GM03348 (cell line): ENCODE data around the gene ZNF687.

Experiments
- DNase-seq: peaks from one replicate; pipeline ENCODE4 v3.0.0; 2012; ENCODE audit warnings: low spot score

ZNF687 gene

DNA sequence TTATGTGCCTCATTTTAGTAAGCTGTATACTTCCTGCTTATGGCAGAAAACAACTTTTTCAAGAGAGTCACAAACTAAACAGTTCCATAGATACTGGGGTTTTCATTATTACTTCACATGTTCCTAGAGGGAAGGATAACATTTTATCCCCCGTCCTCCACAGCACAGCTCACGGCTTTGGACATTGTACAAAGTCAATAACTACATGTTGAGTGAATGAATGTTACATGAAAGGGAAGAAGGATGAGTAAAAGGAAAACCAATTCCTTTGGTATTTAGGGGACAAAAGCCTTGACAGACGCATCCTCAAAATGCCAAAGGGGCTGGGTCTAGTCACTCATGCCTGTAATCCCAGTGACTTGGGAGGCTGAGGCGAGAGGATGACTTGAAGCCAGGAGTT is 30.3 kb downstream of the ZNF687 start:
- no peak for DNase-seq

DNA sequence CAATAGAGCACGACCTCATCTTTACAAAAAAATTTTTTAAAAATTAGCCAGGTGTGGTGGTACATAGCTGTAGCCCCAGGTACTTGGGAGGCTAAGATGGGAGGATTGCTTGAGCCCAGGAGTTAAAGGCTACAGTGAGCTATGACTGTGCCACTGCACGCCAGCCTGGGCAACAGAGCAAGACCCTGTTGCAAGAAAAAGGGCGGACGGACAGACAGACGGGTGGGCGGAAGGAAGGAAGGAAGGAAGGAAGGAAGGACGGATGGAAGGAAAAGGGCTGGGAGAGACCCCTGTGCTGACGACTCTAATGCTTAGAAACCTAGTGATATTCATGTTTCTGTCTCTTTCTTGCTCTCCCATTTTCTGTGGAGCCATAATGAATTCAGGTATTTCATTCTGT is 30.7 kb downstream of the ZNF687 start:
- no peak for DNase-seq

DNA sequence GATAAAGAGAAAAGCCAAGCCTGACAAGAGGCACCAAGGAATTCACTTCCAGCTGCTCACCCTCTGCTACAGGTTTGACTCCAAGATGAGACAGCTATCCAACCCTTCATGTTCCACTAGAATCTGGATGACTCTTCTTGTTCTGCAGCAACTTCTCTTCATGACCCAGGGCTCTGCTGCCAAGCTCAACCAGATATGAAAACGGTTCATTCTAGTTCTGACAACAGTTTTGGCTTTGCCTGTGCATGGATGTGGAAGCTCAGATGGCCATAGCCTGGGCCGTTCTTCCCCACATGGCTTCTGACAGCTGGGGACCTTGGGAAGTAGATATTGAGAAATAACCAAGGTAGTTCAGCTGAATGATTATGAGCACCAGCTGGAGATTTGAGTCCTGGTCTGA is 31.4 kb downstream of the ZNF687 start:
- no peak for DNase-seq

DNA sequence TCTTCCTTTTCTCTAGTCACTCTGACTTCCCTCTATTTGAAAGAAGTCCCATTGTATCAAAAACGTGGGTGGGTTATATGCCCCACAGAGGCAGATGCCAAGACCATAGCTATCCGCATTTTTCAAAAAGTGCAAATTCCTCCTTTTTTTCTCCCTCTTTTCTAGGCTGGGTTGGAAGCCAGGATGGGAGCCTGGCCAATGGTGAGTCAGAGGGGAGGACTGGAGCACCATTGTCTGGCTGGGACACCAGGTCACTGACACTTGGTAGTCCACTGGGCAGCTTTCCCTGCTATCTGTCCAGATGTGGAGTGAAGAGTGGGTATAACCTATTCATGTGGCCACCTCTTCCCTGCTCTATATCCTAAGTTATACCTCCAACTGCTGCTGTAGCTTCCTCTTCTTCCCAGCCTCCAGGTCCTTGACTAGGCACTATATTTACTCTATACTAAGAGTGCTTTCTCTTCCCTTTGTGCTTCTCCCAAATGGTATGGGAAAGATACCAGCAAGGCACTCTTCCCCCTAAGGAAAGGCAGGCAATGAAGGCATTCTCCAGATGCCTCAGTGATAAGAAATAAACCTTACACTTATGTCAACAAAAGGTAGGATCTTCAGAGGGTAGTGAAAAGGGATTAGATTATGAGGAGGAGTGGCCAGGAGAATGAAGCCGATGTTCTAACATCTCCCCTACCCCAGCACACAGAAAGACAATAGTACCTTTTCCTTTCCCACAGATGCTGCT is 32.2 kb downstream of the ZNF687 start:
- peak; percentile 90 for DNase-seq

DNA sequence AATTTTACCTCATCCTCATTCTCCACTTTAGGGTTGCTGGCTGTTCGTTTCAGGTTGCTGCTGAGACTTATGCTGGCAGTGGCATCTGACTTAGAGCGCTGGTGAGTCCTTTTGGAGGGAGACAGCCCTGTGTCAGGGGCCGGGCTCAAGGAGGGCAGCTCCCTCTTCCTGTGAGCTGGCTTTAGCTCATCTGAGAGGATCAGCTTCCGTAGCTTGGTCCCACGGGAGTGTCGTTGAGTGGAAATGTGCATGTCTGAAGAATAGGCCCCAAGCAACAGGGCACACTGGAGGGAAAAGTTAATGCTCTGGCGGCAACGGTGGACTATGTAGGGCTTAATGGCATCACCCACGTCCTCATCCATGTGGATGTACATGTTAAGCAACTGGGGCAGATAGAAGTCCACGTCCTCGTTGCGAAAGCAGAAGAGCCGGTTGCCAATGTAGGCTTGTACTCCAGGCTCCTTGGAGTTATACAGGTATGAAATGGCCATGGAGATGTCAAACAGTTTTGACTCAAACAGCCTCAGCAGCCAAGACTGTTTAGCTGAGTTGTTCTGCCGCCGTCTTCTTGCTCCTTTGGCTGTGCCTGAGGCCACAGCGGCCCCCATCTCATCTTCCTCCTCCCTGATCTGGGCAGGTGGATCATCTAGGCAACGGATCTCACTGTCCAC is 33.6 kb downstream of the ZNF687 start:
- DNase-seq = no peak

DNA sequence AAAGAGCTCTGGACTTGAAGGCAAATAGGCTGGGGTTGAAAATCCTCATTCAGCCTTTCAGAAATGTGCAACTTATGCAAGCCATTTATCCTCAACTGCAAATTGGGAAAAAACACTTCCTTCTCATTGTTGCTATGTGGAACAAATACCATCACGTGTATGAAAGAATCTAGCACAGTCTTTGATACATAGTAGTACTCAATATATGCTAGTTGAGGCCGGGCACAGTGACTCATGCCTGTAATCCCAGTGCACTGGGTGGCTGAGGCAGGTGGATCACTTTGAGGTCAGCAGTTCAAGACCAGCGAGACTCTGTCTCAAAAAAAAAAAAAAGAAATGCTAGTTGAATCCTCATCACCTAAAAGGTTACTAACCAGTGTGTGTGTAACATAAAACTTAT is 36.9 kb downstream of the ZNF687 start:
- DNase-seq = no peak

DNA sequence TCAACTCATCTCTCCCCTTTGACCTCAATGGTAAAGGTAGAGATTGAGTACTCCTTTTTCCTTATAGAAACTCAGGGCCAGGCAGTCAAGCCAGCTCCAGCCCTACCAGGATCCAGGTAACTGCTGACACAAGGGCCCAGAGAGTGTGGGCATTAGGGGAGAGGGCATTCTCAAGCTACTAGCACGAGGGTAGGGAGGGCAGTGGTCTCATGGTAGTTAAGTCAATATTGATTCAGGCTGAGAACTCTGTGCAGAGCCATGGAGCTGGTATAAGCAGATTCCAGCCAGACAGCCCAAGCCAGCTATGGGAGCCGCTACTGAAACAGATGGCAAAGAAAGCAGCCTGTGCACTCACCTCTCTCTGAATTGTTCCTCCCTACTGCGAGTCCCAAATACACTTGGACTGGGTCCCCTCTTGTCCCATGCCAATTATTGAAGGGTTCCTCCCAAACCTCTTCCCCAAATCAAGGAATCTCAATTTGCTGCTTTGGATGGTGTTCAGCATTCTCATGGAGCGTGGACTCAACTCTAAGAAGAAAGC is 42.4 kb downstream of the ZNF687 start:
- DNase-seq = no peak

DNA sequence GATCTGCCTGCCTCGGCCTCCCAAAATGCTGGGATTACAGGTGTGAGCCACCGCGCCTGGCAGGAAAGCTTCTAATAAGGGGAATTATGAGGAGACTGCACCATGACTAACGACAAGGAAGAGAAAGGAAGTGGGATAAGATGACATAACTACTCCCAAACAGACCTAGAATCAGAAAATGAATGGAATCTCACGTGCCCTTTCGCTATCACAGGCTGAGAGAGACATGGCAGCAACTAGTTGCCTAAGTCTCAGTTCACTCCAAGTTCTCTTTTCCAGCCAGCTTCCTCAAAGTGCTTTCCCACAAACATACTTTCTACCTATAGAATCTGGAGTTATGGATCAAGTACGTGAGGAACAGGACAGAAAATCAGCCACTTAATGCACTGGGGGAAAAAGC is 43.1 kb downstream of the ZNF687 start:
- DNase-seq = no peak

DNA sequence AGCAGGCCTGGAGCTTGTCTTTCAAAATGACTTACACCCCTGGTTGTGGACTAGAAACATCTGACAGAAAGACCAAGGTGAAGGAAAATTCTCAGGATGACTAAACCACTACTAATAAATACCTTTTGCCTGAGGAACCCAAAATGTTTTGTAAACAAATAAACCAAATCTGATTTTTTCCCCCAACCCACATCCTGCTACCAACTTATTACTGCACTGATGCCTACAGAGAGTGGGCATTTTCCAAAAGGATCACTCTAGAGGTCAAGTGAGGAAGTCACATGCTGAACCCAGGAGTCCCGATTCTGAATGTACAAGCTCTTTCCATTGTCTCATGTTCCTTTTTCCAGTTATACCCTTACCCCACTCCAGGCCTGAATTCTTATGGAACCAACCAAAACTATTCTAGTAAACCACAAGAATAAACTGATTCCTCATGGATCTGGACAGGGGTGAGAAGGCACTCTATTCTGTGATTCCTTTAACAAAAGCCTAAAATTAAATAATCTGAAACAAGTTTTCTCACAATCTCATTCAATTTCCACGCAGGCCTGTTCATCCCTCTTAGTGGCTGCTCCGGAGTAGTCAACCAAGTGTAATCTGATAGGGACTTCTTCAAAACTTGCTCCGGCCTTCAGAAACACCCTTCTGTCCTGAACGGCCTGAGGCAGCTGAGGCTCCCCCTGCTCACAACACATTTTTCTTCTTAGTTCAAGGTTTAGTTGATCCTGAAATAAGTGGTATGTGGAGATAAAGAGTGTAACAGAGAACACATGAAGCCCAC is 43.7 kb downstream of the ZNF687 start:
- DNase-seq = no peak

DNA sequence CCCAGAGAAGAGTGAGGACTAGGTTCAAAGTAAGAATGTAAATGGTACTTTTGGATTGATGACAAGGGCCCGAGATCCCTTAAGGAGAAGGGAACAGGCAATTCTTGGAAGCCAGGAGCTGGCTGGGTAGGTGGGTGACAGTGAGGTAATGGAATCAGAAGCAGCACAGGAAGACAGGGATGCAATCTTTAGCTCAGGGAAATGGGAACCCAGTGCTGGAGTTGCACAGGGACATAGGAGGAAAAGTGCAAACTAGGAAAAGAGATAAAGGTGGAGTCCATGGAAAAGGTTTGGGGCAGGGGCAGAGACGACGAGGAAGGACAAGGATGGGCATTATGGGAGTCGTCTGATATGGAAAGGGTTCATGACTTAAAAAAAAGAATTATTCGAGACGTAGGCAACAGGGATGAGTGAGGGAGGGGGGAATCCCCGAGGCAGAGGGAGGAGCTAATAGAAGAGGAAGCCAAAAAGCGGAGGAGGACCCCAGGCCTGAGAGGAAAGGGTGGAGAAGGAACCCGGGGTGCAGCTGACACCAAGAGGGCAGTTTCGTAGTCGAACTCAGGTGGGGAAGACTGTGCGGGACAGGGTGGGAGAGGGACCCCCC is 44.6 kb downstream of the ZNF687 start:
- peak; percentile 82 for DNase-seq

DNA sequence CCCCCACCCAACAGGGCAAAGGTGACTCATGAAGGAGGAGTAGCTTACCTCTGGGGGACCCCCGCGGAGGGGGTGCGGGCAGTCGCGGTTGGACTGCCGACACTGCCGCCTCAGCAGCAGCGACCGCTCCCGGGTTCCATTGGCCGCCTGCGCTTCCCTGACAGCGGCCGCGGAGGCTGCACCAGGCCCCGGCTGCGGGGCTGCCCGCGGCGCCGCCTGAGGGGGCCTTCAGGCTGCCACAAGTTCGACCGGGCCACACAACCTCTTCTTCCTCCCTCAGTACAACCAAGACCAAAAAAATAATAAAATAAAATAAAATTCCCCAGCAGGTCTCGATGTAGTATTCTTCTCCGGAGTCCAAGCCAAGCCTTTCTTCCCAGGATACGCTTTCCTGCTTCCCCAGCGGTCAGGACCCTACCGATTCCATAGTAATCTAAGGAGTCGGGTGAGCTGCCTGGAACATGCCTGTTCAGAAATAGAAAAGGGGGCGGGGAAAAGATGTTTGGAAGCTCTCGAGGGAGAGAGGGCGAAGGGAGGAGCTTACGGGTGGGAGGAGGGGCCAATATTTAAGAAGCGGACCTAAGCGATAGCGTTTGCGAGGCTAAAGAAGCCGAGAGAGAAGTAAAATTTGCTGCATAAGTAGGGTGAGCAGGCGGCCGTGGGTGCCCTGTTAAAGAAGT is 45.3 kb downstream of the ZNF687 start, which contains the start of gene PI4KB:
TSS of gene PI4KB (minus strand) at position 194 of the 680 bp plus-strand sequence. CDS start 10,935 bp downstream, outside the sequence.
- peak; percentile 96 for DNase-seq

DNA sequence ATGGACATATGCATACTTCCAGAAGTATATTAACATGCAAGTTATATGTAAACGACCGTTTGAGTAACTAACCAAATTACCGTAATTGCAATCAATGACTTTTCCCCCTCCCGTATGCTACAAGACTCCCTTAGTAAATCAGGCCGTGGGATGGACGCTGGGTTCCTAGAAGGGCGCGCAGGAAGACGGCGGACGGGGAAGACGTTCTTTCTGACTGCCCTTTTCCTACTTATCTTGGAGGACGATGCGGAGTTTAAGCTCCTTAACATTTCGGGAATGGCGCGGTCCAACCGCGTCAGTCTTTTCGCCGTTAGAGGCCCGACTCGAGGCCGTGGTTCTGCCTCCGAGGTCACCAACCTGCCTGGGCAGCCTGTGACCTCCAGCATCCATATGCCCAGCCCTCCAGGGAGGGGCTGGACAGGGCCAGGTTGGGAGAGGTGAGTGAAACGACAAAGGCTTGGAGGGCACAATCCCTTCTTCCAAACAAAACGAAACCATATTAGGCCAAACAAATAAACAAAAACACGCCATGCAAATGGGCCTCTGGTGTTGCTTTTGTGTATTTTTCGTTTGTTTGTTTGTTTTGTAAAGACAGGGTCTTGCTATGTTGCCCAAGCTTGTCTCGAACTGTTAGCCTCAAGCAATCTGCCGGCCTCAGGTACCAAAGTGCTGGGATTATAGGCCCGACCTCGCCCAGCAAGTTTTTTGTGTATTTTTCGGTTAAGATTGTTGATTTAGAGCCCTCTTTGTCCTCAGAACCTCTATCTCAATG is 46.0 kb downstream of the ZNF687 start:
- DNase-seq = peak; percentile 20

DNA sequence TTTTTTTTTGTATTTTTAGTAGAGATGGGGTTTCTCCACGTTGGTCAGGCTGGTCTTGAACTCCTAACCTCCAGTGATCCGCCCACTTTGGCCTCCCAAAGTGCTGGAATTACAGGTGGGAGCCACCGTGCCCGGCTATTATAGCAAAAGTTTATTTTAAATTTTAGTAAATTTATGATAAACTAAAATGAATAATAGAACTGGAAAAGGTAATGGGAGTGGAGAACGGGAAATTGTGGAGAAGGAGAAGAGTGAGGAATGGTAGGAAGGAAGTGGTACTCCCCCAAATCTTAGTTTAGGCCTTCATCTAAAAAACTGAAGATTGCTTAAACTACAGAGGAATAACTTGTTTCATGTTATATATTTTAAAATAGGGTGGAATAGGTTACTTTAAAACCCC is 52.7 kb downstream of the ZNF687 start:
- no peak for DNase-seq

DNA sequence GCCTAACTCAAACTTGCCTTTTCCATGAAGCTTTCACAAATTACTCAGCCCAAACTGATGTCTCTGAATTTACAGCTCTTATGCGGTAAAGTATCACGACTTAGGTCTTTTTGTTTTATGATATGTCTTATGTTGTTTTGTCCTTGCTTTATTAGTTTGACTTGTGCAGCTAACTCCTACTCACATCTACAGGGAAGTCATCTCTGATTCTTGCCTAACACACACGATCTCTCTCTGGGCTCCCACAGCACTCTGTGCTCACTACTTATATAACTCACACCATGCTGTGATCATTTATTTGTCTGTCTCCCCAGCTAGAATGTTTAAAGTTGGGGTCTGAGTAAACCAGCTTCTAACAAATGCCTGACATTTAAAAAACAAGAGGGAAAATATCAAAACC is 54.5 kb downstream of the ZNF687 start:
- no peak for DNase-seq

DNA sequence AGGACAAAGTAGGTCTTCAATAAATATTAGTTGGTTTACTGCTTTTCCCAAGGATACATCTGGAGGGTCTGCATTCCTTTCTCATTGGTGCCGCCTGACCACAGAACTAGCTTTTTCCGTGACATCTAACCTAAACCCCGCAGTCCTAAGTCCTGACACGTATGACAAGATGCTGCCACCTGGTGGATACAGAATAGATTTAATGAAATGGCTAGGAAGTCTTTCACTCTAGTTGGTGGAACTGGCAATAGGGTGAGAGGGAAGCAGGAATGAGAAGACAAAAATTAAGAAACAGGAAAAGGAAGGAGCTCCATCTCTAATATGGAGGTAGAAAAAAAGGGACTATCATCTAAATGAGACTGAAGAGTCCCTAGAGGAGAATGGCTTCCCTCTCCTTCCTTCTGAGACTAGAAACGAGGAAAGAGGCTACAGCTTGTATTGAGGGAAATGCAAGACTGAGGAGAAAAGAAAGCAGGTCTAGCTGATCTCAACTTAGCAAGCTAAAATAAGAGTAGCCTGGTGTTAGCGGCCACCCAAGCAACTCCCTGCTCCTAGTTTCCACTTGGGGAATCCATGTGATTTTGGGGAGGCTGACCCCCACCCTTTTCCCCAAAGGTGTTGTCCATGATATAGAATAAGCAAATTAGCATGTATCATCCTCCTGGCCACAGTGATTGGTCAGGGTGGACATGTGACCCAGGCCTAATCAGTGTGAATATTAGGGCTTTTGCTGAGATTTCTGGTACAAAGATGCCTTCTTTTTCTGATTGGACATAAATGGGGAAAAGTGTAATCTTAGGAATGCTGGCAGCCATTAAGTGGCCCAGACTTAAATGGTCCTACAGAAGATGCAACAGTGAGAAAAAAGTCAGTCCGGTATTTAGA is 59.0 kb downstream of the ZNF687 start:
- peak; percentile 77 for DNase-seq
